Tongue (tissue), 2 donors: ENCODE data around the gene CACNA1B. TPM values are rescaled to one million over a fixed set of nuclear protein-coding genes. Genes with fewer than 3 reads are reported as not detected.
A peak's percentile ranks its signal among the peaks of the same experiment; 100 is the strongest.
"Not testable (repeated sequence)": the region's sequence is repeated elsewhere in the genome, so short reads cannot be mapped to it uniquely, and the experiment has no call there.

ENCODE experiments used
- DNase-seq: peaks from one replicate; pipeline ENCODE4 v3.0.0-alpha.2; 2015
- total RNA-seq: library from RNA; depleted of rRNA; stranded (reverse); fragments of >200 nt; gene quantifications from one replicate; pipeline ENCODE4 v1.2.3, GENCODE V29; 2014

CACNA1B gene
- total RNA-seq, 1 donor from 2014 or later = 0.41 TPM

DNA sequence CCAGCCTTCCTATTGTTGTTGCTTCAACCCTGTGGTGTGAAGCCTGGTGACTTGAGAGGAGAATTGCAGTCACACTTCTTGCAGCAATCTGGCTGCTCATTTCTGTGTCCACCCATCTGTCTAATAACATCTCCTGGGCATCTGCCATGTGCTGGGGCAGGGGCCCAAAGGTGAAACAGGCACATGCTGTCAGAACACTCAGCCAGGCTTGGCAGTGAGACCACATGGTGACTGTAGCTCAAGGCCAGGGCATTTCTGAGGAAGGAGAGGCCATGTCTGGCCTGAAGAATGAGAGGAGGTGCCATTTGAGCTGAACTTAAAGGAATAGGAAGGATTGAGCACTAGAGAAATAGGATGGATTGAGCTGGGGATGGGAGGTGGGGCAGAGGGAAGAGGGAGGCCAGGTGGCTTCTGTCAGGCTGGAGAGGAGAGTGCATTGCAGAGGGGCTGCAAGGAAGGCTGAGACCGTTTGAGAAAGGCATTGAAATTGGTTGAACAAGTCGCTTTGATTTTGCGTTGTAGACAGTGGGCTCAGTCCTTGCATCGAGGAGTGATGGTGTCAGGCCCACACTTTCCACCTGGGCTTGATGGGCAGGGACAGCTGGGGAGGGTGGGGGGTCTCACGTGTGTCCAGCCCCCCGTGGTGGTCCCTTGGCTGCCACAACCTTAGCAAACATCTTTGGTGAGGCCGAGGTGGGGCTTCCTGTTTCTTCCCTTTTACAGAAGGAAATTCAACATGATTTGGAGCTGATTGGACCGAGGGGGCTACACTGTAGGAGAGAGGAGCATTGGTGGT lies 222.4 kb downstream of the CACNA1B start:
- DNase-seq = no peak

GRCh38 chr9:138100711-138101350 lies 223.2 kb downstream of the CACNA1B start:
- no peak for DNase-seq

DNA sequence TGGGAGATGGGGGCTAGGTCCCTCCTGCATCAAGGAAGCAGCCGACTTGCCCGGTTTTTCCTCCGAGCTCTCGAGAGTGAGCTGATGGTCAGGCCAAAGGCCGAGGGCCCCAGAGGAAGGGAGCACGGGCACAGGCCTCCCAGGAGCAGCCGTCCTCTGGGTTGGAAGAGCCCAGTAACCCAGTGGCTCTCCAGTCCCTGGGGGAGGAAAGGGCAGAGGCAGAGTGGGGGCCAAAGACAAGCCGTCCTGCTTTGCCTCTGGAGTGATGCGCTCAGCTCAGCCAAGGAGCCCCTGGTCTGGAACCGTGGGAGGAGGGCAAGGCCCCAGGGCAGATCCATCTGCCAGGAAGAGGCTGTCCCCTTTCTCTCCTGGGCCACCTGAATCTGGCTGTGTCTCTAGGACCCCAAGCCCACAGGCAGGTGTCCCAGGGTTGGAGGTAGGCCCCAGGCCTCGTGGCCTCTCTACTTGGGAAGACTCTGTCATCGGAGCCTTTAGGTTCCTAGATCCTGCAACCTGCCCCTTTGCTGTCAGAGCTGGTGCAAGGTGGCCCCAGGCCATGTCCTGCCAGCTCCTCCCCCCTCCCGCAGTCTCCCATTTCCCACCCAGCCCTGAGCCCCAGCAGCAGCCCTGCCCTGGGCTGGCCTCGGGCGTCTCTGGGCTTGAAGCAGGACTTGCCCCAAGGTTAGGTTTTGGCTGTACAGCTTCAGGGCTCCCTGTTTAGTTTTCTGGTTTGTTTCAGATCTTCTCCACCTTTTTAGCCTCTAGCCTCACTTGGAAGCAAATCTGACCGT lies 224.1 kb downstream of the CACNA1B start:
- DNase-seq = no peak

DNA sequence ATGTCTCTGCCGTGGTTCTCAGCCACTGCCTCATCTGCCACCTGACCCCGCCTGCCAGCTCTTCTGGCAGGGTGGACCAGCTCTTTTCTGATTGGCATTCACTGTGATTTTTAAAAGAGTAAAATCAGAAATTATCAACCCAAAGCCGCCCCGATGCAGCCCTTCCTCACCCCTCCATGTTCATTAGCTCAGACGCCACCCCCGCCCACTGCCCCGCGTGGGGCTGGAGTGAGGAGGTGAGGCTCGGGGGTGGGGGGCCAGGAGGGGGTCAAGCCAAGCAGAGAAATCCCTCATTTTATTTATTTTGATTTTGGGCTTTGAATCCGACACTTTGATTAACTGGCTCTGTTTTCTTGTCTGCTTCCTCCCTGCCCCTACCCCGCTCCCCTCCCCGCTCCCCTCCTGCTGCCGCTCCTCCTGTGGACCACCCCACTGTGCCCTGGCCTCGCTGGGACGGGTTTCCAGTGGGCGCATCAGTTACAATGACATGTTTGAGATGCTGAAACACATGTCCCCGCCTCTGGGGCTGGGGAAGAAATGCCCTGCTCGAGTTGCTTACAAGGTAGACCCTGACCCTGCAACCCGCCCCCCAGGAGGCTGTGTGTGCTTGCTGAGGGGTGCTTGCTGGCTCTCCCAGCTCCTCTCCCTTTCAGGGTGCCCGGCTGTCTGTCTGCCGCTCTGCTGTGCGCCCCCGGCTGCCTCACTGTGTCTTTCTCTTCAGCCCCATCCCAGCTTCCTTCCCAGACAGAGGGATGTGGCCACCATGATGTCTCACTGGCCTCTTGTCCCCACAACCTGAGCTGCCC lies 224.9 kb downstream of the CACNA1B start:
- DNase-seq = no peak

DNA sequence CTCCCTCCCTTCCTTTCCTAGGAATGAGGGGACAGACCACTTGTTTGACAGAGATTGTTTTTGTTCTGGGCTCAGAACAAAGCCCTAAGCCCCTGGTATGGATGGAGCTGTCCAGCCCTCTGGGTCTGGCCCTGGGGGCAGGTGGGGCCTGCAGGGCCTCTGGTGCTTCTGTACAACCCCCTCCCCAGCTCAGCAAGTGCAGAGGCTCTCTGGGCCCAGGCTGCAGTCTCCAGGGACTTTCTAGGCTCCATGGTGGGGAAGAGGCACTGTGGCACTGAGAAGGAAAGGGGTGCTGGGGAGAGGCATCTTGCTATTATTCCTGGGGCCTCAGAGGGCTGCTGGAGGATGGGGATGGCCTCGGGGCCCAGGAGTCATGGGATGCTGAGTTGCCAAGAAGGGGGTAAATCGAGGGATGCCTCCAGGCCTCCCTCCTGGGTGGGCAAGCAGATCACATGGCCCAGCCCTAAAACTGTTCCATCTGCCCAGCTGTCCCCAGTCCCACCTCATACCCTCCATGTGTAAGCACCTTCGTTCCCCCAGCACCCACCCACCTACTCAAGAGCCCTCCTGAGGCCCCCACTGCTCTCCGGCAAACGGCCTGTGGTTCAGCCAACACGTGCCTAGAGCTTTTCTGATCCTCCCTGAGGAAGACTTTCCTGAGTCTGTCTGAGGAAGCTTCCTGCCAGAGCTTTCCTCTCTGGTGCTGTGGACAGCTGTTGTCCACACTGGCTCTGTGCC lies 225.7 kb downstream of the CACNA1B start:
- peak; percentile 61 for DNase-seq

DNA sequence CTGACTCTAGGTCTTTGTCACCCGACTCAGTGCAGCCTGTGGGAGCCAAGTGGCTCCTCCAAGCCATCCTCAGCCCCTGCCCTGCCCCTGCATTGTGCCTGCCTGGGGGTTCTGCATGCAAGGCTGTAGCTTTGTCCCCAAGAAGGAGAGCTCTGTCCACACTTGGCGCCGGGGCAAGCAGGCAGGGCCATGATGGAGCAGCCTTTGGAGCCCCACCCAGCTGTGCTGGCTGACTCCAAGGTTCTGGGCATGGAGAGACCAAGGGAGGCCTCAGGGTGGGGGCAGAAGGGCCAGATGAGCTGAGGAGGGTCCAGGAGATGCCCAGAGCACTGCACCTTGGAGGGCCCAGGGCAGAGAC lies 226.2 kb downstream of the CACNA1B start:
- no peak for DNase-seq

- peak; percentile 20 for DNase-seq
Measured at GRCh38 chr9:138104251-138105122, 226.9 kb downstream of the CACNA1B start.

GRCh38 chr9:138105123-138105415 lies 227.5 kb downstream of the CACNA1B start:
- DNase-seq = no peak

- DNase-seq = no peak
Measured at GRCh38 chr9:138105561-138106505, 228.3 kb downstream of the CACNA1B start.

GRCh38 chr9:138107039-138107438 lies 229.5 kb downstream of the CACNA1B start:
- DNase-seq = not testable (repeated sequence)

- DNase-seq = no peak
Measured at GRCh38 chr9:138111607-138112006, 234.0 kb downstream of the CACNA1B start.

DNA sequence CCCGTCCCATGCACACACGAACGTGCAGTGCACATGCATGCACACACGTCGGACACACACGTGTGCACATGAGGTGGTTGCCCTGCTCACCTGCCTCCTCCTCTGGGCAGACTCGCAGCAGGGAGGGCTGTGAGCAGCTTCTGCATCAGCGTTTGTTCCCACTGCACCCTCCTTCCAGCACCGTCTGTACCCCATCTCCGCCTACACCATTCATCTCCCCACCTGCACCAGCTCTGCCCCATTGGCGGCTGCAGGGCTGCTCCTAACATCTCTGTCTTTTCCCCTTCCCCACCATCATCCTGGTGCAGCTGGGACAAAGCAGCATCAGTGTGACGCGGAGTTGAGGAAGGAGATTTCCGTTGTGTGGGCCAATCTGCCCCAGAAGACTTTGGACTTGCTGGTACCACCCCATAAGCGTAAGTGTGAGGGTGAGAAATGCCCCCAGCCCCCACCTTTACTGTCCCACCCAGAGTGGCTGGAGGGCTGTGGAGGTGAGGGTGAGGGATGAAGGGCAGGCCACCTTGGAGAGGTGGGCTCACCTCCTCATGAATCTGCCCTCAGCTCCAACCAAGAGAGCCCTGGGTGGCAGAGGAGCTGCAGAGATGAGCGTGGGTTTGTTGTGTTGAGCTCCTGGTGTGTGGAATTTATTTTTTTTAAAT lies 234.6 kb downstream of the CACNA1B start:
- no peak for DNase-seq

DNA sequence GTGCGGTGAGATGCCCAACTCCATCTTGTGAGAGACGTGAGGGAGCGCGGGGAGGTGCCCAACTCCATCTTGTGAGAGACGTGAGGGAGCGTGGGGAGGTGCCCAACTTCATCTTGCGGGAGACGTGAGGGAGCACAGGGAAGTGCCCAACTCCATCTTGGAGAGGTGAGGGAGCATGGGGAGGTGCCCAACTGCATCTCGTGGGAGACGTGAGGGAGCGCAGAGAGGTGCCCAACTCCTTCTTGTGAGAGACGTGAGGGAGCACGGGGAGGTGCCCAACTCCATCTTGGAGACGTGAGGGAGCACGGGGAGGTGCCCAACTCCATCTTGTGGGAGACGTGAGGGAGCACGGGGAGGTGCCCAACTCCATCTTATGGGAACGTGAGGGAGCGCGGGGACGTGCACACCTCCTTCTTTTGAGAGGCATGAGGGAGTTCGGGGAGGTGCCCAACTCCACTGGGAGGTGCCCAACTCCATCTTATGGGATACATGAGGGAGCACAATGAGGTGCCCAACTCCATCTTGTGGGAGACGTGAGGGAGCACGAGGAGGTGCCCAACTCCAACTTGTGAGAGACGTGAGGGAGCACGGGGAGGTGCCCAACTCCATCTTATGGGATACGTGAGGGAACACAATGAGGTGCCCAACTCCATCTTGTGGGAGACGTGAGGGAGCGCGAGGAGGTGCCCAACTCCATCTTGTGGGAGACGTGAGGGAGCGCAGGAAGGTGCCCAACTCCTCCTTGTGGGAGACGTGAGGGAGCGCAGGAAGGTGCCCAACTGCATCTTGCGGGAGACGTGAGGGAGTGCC lies 235.4 kb downstream of the CACNA1B start:
- DNase-seq = no peak

DNA sequence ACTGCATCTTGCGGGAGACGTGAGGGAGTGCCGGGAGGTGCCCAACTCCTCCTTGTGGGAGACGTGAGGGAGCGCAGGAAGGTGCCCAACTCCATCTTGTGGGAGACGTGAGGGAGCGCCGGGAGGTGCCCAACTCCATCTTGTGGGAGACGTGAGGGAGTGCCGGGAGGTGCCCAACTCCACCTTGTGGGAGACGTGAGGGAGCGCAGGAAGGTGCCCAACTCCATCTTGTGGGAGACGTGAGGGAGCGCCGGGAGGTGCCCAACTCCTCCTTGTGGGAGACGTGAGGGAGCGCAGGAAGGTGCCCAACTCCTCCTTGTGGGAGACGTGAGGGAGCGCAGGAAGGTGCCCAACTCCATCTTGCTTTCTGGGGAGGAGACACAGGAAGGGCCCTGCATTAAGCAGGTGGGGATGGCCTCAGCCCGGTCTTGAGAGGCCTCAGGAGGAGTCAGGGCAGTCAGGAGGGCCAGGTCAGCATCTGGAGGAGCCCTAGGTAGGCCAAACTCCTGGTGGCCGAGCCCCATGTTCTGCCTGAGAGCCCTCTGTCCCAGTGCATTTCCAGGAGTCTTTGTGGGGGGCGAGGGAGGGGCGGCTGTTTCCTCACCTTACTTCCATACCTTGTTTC lies 236.2 kb downstream of the CACNA1B start:
- not testable (repeated sequence) for DNase-seq

DNA sequence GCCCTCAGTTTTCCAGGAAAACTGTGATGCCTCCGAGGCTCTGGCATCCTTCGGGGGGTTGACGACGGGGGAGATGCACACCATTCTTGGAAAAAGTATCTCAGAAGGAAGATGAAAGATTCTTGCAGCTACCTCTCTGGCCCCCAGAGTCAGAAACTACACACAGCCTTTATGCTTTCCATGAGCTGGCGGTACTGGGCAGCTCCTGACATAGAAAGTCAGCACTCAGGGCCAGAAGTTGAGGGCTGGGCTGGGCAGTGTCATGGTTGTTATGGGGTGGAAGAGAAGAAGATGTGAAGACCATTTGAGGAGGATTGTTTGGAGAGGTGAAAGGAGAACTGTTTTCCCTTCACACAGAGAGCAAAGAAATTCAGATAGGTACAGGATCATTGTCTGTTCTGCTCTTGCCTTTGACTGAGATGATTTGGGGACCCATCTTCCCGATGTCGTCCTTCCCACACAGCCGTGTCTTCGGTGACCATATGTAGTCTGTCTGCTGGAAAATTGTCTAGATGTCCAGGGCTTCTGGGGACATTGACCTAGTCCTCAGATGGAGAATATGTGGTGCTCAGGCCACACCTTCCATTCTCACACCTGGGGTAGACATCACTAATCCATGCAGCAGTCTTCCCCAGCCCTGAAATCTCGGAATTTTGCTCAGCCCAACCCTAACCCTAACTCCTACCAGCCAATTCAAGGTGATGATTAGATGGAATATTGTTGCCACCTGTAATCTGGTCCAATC lies 237.1 kb downstream of the CACNA1B start:
- no peak for DNase-seq

DNA sequence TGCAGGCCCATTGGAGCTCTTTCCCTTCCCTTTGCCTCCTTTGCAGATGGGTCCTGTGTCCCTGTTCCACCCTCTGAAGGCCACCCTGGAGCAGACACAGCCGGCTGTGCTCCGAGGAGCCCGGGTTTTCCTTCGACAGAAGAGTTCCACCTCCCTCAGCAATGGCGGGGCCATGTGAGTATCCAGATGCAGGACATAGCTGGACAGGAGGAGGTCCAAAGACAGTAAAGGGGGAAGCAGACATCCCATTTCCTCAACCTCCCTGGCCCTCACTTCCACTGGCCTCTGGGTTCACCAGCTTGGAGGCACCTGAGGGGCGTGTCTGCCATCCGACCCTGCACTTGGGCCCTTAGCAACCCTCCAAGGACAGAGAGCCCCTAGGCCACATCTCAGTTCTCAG lies 237.9 kb downstream of the CACNA1B start:
- DNase-seq = no peak

- no peak for DNase-seq
Measured at GRCh38 chr9:138116521-138116920, 238.9 kb downstream of the CACNA1B start.
